WTC11 (cell line): ENCODE data around the gene ZSWIM6.

Experiments
- NR2C2 ChIP-seq: sonication (generic); formaldehyde crosslinking; IDR thresholded peaks from 2 replicates; pipeline ENCODE4 v1.8.0; 2022; ENCODE audit warnings: mild to moderate bottlenecking, missing genetic modification reagents
- SOX15 ChIP-seq: fragments of 250-450 bp; sonication (Bioruptor Pico); IDR thresholded peaks from 2 replicates; pipeline ENCODE4 v1.9.0; 2021; ENCODE audit warnings: mild to moderate bottlenecking
- TEAD1 ChIP-seq: sonication (generic); formaldehyde crosslinking; IDR thresholded peaks from 2 replicates; pipeline ENCODE4 v1.8.0; 2022; ENCODE audit warnings: mild to moderate bottlenecking, missing genetic modification reagents
- ZNF138 ChIP-seq: sonication (generic); formaldehyde crosslinking; conservative IDR thresholded peaks from 2 replicates; pipeline ENCODE4 v1.8.1; 2022; ENCODE audit warnings: mild to moderate bottlenecking, moderate library complexity, missing genetic modification reagents
- TF ChIP-seq, protein P1 (sequence below): sonication (generic); formaldehyde crosslinking; IDR thresholded peaks from 2 replicates; pipeline ENCODE4 v1.8.1; 2022; ENCODE audit warnings: mild to moderate bottlenecking, moderate library complexity, missing genetic modification reagents

GRCh38 chr5:61357745-61358144 lies 25.7 kb downstream of the ZSWIM6 start:
- TF ChIP-seq ZNF138 (no peak), NR2C2 (CRISPR knock-in tag) (no peak), TEAD1 (CRISPR knock-in tag) (no peak), SOX15 (no peak)
- TF ChIP-seq, protein P1, sequence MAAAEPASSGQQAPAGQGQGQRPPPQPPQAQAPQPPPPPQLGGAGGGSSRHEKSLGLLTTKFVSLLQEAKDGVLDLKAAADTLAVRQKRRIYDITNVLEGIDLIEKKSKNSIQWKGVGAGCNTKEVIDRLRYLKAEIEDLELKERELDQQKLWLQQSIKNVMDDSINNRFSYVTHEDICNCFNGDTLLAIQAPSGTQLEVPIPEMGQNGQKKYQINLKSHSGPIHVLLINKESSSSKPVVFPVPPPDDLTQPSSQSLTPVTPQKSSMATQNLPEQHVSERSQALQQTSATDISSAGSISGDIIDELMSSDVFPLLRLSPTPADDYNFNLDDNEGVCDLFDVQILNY = no peak
